GM23248 (cell line): ENCODE measurements around the gene CXCR5. TPM values are rescaled to one million over a fixed set of nuclear protein-coding genes. Genes with fewer than 3 reads are reported as not detected.

Experiments used
- DNase-seq: peaks from one replicate; pipeline ENCODE4 v3.0.0-alpha.2; 2015
- H2AFZ ChIP-seq: fragments of 200-600 bp; sonication (generic); 2 replicates; pipeline ENCODE4 v1.6.1; 2016; ENCODE audit warnings: antibody characterized with exemption
- H3F3A ChIP-seq: fragments of 200-600 bp; sonication (generic); 2 replicates; pipeline ENCODE4 v1.6.1; 2016; ENCODE audit warnings: mild to moderate bottlenecking, antibody characterized with exemption, mixed run types; ENCODE audit not compliant: insufficient read depth
- H3K27ac ChIP-seq: fragments of 200-600 bp; sonication (generic); 2 replicates; pipeline ENCODE4 v1.5.1; 2016; ENCODE audit warnings: mild to moderate bottlenecking
- H3K27me3 ChIP-seq: fragments of 200-600 bp; sonication (generic); replicated peaks from 2 replicates; pipeline ENCODE4 v1.6.1; 2016; ENCODE audit warnings: mild to moderate bottlenecking; ENCODE audit not compliant: insufficient read depth
- H3K36me3 ChIP-seq: fragments of 200-600 bp; sonication (generic); 2 replicates; pipeline ENCODE4 v1.6.1; 2016; ENCODE audit warnings: low read depth, mild to moderate bottlenecking
- H3K4me1 ChIP-seq: fragments of 200-600 bp; sonication (generic); 2 replicates; pipeline ENCODE4 v1.6.1; 2016; ENCODE audit warnings: mild to moderate bottlenecking; ENCODE audit not compliant: insufficient read depth
- H3K4me2 ChIP-seq: fragments of 200-600 bp; sonication (generic); one replicate; pipeline ENCODE4 v1.6.1; 2016; ENCODE audit warnings: mild to moderate bottlenecking; ENCODE audit not compliant: unreplicated experiment
- H3K4me3 ChIP-seq: fragments of 200-600 bp; sonication (generic); 2 replicates; pipeline ENCODE4 v1.5.1; 2016; ENCODE audit warnings: mild to moderate bottlenecking
- H3K79me2 ChIP-seq: fragments of 200-600 bp; sonication (generic); 2 replicates; pipeline ENCODE4 v1.6.1; 2016; ENCODE audit warnings: mild to moderate bottlenecking; ENCODE audit not compliant: insufficient read depth
- H3K9ac ChIP-seq: fragments of 200-600 bp; sonication (generic); 2 replicates; pipeline ENCODE4 v1.6.1; 2016; ENCODE audit warnings: mild to moderate bottlenecking
- H3K9me2 ChIP-seq: fragments of 200-600 bp; sonication (generic); 2 replicates; pipeline ENCODE4 v1.6.1; 2016; ENCODE audit warnings: mixed run types, mild to moderate bottlenecking, moderate library complexity; ENCODE audit not compliant: insufficient read depth
- H3K9me3 ChIP-seq: fragments of 200-600 bp; sonication (generic); one replicate; pipeline ENCODE4 v1.6.1; 2017; ENCODE audit warnings: low read depth
- H4K20me1 ChIP-seq: fragments of 200-600 bp; sonication (generic); 2 replicates; pipeline ENCODE4 v1.6.0; 2016; ENCODE audit not compliant: insufficient read depth
- EZH2 ChIP-seq: fragments of 200-600 bp; sonication (generic); IDR thresholded peaks from 2 replicates; pipeline ENCODE4 v1.6.1; 2018; ENCODE audit warnings: antibody characterized with exemption, mild to moderate bottlenecking; ENCODE audit not compliant: insufficient read depth, poor library complexity, severe bottlenecking
- EZH2phosphoT487 ChIP-seq: fragments of 200-600 bp; sonication (generic); IDR thresholded peaks from 2 replicates; pipeline ENCODE4 v1.6.1; 2018; ENCODE audit warnings: antibody characterized with exemption, moderate library complexity, mild to moderate bottlenecking, low read depth; ENCODE audit not compliant: insufficient read depth
- WGBS, 2 experiments: methylation state at CpG; one replicate each; pipeline ENCODE4 v1.1.6; 2015 to 2017; ENCODE audit warnings: low lambda C conversion rate in 2 of 2, low coverage in 1 of 2; ENCODE audit errors: missing lambda C conversion rate in 2 of 2; 5-methylcytosine and 5-hydroxymethylcytosine counted together
- in situ Hi-C: fragments of 300-500 bp; cut with MboI; formaldehyde crosslinking; loops from 2 replicates; pipeline ENCODE4 v1.15.0; 2020
- polyA plus RNA-seq: library from polyadenylated mRNA; unstranded; fragments of >200 nt; fragmentation: Nextera tagmentation; extraction: Ambion mirVana; gene quantifications from 2 replicates; pipeline ENCODE4 v1.2.1, GENCODE V29; 2016
- total RNA-seq: library from RNA; depleted of rRNA; stranded (reverse); fragments of >200 nt; shearing (Covaris generic); gene quantifications from 2 replicates; pipeline ENCODE4 v1.2.3, GENCODE V29; 2014

CXCR5 gene
- total and polyA plus RNA-seq, 2 experiments from 2014 or later, result not detected

DNA sequence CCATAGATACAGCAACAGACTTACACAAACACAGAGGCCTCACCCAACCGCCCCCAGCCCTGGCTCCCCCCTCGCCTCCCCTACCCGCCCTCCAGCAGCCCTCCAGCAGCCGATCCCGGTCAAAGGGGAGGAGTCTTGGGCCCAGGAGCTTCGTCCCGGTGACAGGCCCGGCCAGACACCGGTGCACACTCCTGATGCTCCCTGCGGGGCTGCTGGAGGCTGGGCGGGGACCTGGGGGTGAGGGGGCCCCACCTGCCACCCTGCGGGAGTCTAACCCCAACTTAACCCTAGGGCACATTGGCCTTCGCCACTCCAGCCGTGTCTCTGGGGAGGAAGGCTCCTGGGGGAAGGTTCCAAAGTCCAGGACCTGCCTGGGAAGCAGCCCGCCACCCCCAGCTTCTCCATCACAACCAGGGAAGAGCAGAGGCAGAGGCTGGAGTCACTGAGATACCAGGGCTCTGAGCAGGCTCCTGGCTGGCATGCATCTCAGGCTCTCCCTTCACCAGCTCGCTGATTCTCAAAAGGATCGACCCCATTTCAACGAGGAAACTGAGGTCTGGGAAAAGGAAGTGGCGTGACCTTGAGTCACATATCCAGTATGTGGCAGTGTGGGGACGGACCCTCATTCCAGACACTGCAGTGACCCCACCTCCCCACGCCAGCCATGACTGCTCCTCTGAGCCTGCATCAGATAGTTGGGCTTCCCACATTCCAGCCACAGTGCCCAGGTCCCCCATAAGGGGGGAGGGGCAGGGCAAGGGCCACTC is 27.6 kb downstream of the CXCR5 start:
- WGBS, 2 experiments, result 7 to 10% methylated on average over 15 to 21 of the region's 21 CpGs
- H3K27ac ChIP-seq, result peak overlapping the region; percentile 94
- H3K9ac ChIP-seq, result peak overlapping the region; percentile 90
- peaks cover 86% of the 10 kb centered on the region for H3K79me2 ChIP-seq
- in situ Hi-C loops, result no loop called here
- H3F3A ChIP-seq, result peaks cover 48% of the 10 kb centered on the region
- peak overlapping the region; percentile 72 for H3K4me3 ChIP-seq
- peak overlapping the region; percentile 87 for H3K4me2 ChIP-seq
- H2AFZ ChIP-seq, result no peak overlapping the region
- H3K9me3 ChIP-seq, result no peaks in the 10 kb centered on the region
- no peaks in the 10 kb centered on the region for H3K27me3 ChIP-seq
- H4K20me1 ChIP-seq, result no peaks in the 10 kb centered on the region
- peaks cover 6% of the 10 kb centered on the region; the same call in 1 of the 2 replicates for H3K36me3 ChIP-seq
- no peak for TF ChIP-seq EZH2
- TF ChIP-seq EZH2phosphoT487, result no peak
- DNase-seq, result peak; percentile 88
- no peaks in the 10 kb centered on the region for H3K9me2 ChIP-seq
- peaks cover 70% of the 10 kb centered on the region for H3K4me1 ChIP-seq

DNA sequence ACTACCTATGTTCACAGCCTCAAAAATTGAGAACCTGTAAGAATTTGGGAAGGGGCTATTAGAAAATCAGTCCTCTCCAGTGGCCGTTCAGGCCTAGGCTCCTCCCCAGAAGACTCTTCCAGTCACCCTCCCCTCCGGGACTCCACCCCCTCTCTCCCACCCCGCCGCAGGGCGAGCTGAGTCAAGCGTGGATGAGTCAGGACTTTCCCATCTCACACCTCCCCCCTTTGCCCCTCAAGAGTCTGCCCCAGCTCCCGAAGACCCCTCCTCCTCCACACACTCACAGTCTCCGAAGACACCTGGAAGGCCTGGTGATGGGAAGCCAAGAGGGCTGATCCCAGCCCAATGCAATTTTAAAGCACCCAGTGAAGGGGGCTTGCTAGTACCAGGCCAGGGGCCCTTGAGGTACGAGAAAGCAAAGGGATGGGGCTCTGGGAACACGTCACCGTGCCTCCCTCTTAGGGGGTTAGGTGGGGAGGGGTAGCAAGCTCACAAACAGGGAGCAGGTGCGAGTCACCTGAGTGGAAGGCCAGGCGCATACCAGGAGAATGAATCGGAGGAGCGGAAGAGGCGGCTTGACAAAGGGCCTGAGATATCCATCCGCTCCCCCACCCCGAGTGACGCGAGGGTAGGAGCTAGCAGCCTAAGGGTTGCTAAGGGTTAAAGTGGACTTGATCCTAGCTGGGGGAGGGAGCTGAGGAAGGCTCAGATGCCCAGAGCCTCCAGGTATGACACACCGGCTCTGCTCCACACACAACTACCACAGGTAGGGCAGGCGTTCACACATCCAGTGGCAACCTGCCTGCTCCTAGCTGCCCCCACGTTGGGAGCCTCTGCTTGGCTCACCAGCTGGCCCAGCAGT is 28.4 kb downstream of the CXCR5 start:
- no peak for TF ChIP-seq EZH2phosphoT487
- no peak for TF ChIP-seq EZH2
- H3K27me3 ChIP-seq, result no peaks in the 10 kb centered on the region
- H3K4me2 ChIP-seq, result peak overlapping the region; percentile 87
- peak overlapping the region; percentile 94 for H3K27ac ChIP-seq
- H3K79me2 ChIP-seq, result peaks cover 82% of the 10 kb centered on the region
- peak overlapping the region; percentile 72 for H3K4me3 ChIP-seq
- DNase-seq, result peak; percentile 96
- H3K9me3 ChIP-seq, result no peaks in the 10 kb centered on the region
- 2 to 6% methylated on average over 17 to 23 of the region's 23 CpGs for WGBS, 2 experiments
- H4K20me1 ChIP-seq, result no peaks in the 10 kb centered on the region
- H2AFZ ChIP-seq, result no peak overlapping the region
- peak overlapping the region; percentile 90 for H3K9ac ChIP-seq
- H3K9me2 ChIP-seq, result no peaks in the 10 kb centered on the region
- peaks cover 78% of the 10 kb centered on the region for H3K4me1 ChIP-seq
- no peaks in the 10 kb centered on the region for H3K36me3 ChIP-seq
- in situ Hi-C loops, result no loop called here
- H3F3A ChIP-seq, result peaks cover 50% of the 10 kb centered on the region

DNA sequence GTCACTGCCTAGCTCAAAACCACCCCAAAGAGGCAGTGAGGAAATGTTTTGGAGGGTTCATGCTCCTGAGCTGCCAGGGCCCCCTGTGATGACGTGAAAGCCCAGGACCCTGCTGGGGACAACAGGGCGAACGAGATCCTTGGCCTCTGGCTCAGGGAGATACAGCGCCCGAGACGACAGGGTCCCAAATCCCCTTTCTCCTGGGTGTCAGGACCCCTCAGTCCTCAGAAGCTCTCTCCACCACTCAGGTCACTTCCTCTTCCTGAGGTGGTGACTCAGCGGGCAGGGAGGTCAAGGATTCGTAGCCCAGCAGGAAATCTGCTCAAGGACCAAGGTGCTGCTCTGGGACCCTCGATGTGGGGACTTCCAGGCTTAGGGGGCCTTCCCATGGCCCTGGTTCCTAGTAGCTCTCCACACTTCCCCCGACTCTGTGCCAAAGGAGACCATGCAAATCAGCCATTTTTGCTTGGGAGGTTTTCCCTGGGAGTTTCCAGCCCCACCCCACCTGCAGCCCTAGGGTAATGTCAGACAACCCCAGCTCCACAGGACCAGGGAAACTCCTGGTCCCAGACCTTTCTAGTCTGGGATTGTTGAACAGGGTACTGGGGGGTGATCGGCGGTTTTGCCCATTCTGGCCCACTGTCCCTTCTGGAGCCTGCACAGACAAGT is 29.2 kb downstream of the CXCR5 start:
- H3K27me3 ChIP-seq, result no peaks in the 10 kb centered on the region
- H3K79me2 ChIP-seq, result peaks cover 75% of the 10 kb centered on the region
- H3K4me1 ChIP-seq, result peaks cover 78% of the 10 kb centered on the region
- no peaks in the 10 kb centered on the region for H3K36me3 ChIP-seq
- no peaks in the 10 kb centered on the region for H3K9me2 ChIP-seq
- peak; percentile 64 for DNase-seq
- no peak for TF ChIP-seq EZH2
- no peak for TF ChIP-seq EZH2phosphoT487
- no peaks in the 10 kb centered on the region for H3K9me3 ChIP-seq
- peak overlapping the region; percentile 72; the same call in 1 of the 2 replicates for H3K4me3 ChIP-seq
- 45 to 51% methylated on average over 12 of the region's 12 CpGs for WGBS, 2 experiments
- H3K9ac ChIP-seq, result peak overlapping the region; percentile 90
- no peaks in the 10 kb centered on the region for H4K20me1 ChIP-seq
- H2AFZ ChIP-seq, result no peak overlapping the region
- H3K27ac ChIP-seq, result peak overlapping the region; percentile 94
- H3F3A ChIP-seq, result peaks cover 55% of the 10 kb centered on the region
- in situ Hi-C loops, result no loop called here
- peak overlapping the region; percentile 87 for H3K4me2 ChIP-seq

DNA sequence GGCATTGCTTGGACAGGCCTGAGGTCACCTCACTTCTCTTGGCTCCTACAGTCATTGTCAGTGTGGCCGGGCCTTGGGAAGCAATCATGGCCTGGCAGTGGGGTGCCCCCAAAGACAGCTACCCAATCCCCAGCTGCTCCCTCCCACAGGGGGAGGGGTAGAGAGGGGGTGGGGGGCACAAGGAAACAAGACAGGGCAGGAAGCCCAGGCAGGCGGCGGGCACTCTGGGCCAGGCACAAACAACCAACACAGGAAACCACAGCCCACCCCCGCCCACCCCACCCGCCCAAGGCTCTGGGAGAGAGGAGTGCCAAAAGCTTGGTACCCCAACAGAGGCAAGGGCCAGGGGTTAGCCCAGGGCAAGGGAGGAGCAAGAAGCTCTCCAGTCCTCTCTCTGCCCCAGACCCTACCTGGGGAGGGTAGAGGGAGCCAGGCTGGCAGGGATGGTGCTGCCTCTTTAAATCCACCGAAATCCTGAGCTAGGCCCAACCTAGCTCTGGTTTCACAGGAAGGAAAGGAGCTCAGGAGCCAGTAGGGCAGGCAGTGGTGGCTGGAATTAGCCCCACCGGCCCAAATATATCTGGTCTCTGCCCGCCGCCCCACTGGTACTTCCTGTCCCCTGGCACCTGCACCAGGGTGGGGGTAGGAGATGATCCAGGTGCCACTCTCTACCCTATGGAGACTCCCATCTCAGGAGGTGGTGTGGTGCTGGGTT is 29.9 kb downstream of the CXCR5 start:
- 36 to 43% methylated on average over 5 to 9 of the region's 9 CpGs for WGBS, 2 experiments
- Histone ChIP-seq H2AFZ (no peak overlapping the region), H3K79me2 (peaks cover 69% of the 10 kb centered on the region), H3K4me1 (peaks cover 81% of the 10 kb centered on the region), H3K4me3 (no peak overlapping the region), H3F3A (peaks cover 56% of the 10 kb centered on the region), H3K4me2 (peak overlapping the region; percentile 87), H3K9me2 (no peaks in the 10 kb centered on the region), H4K20me1 (no peaks in the 10 kb centered on the region), H3K9ac (peak overlapping the region; percentile 90), H3K9me3 (no peaks in the 10 kb centered on the region), H3K27ac (peak overlapping the region; percentile 99), H3K27me3 (no peaks in the 10 kb centered on the region), H3K36me3 (no peaks in the 10 kb centered on the region)
- in situ Hi-C loops, result no loop called here
- DNase-seq, result peak; percentile 33
- TF ChIP-seq EZH2phosphoT487 (no peak), EZH2 (no peak)
